Measurements from ENCODE around the gene STIM1. TPM values are rescaled to one million over a fixed set of nuclear protein-coding genes. Genes with fewer than 3 reads are reported as not detected.
"Not testable (repeated sequence)": the region's sequence is repeated elsewhere in the genome, so short reads cannot be mapped to it uniquely, and the experiment has no call there.

STIM1 gene
- total RNA-seq, 2 donors from 2014 or later: 115 to 125 TPM

DNA sequence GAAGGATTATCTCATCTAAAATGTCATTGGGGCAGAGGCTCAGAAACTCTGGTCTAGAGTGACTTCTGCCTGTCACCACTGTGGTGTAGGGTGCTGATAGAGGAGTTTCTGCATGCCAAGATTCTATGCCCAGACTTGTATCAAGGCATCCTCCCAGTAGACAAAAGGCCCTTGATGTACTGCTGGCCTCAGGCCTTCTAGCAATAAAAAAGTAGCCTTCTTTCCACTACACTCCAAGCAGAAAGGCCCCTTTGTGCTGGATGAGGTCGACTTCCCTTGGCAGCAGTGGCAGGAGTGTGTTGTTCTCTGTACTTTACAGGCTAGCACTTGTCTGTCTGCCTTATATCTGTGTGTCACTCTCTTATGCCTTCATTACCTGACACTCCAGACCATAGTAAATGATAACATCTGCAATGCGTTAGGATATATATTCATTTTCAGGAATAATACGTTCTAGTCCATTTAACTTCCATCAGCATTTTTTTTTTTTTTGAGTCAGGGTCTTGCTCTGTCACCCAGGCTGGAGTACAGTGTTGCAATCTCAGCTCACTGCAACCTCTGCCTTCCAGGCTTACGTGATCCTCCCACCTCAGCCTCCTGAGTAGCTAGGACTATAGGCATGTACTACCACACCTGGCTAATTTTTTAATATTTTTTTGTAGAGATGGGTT lies 189.6 kb downstream of the STIM1 start:
- Mint-ChIP-seq H3K4me1 (peaks cover 34% of the 10 kb centered on the region), H3K27ac (no peak overlapping the region), H3K4me3 (no peak overlapping the region), H3K36me3 (ENCODE audit: low read depth) (peaks cover 3% of the 10 kb centered on the region), H3K27me3 (no peaks in the 10 kb centered on the region)
- no peaks in the 10 kb centered on the region for H3K9me3 ChIP-seq (ENCODE audit: control insufficient read depth, low read length, poor library complexity, severe bottlenecking)
- ATAC-seq (no peak), DNase-seq (no peak)

DNA sequence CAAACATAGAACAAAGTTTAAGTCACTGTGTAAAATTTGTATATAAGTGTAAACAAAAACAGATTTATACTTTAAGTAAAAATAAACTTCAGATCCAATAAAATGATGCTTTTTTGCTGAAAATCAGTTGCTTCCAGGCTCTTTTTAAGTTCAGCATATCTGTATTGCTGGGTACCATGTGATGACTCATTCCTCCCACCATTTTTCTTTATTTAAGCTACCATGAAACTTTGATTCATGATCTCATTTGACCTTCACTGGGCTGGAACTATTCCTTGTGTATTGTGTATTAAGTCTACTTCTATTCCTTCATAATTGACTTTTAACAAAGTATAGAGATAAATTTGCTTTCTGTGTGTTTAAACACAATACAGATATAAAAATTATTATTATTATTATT lies 192.9 kb downstream of the STIM1 start:
- H3K36me3 Mint-ChIP-seq (ENCODE audit: low read depth): peaks cover 6% of the 10 kb centered on the region
- no peak overlapping the region for H3K4me3 Mint-ChIP-seq
- ATAC-seq (no peak), DNase-seq (no peak)
- no peaks in the 10 kb centered on the region for H3K27me3 Mint-ChIP-seq
- no peaks in the 10 kb centered on the region for H3K9me3 ChIP-seq (ENCODE audit: control insufficient read depth, low read length, poor library complexity, severe bottlenecking)
- H3K27ac Mint-ChIP-seq: no peak overlapping the region
- peaks cover 17% of the 10 kb centered on the region for H3K4me1 Mint-ChIP-seq

GRCh38 chr11:4049006-4049405 lies 193.5 kb downstream of the STIM1 start:
- no peaks in the 10 kb centered on the region for H3K27me3 Mint-ChIP-seq
- H3K4me1 Mint-ChIP-seq: peaks cover 14% of the 10 kb centered on the region
- no peak for ATAC-seq
- H3K36me3 Mint-ChIP-seq (ENCODE audit: low read depth): peaks cover 6% of the 10 kb centered on the region
- DNase-seq: no peak
- no peak overlapping the region for H3K27ac Mint-ChIP-seq
- H3K4me3 Mint-ChIP-seq: no peak overlapping the region
- H3K9me3 ChIP-seq (ENCODE audit: control insufficient read depth, low read length, poor library complexity, severe bottlenecking): no peaks in the 10 kb centered on the region

- no peak for DNase-seq
- no peaks in the 10 kb centered on the region for H3K27me3 Mint-ChIP-seq
- no peaks in the 10 kb centered on the region for H3K9me3 ChIP-seq (ENCODE audit: control insufficient read depth, low read length, poor library complexity, severe bottlenecking)
- H3K36me3 Mint-ChIP-seq (ENCODE audit: low read depth): peaks cover 6% of the 10 kb centered on the region
- no peak for ATAC-seq
- peaks cover 15% of the 10 kb centered on the region for H3K4me1 Mint-ChIP-seq
- H3K4me3 Mint-ChIP-seq: no peak overlapping the region
- no peak overlapping the region for H3K27ac Mint-ChIP-seq
Measured at GRCh38 chr11:4050138-4050537, 194.7 kb downstream of the STIM1 start.

GRCh38 chr11:4053200-4053599 lies 197.7 kb downstream of the STIM1 start:
- ATAC-seq; H3K27me3 Mint-ChIP-seq; H3K27ac Mint-ChIP-seq; DNase-seq; H3K4me3 Mint-ChIP-seq; H3K36me3 Mint-ChIP-seq (ENCODE audit: low read depth); H3K9me3 ChIP-seq (ENCODE audit: control insufficient read depth, low read length, poor library complexity, severe bottlenecking): not testable (repeated sequence)
- H3K4me1 Mint-ChIP-seq: peaks cover 14% of the 10 kb centered on the region

GRCh38 chr11:4054643-4055042 lies 199.2 kb downstream of the STIM1 start:
- Mint-ChIP-seq H3K27me3 (no peaks in the 10 kb centered on the region), H3K4me3 (no peak overlapping the region), H3K27ac (no peak overlapping the region), H3K36me3 (ENCODE audit: low read depth) (peaks cover 9% of the 10 kb centered on the region), H3K4me1 (peaks cover 19% of the 10 kb centered on the region)
- ATAC-seq (no peak), DNase-seq (no peak)
- no peaks in the 10 kb centered on the region for H3K9me3 ChIP-seq (ENCODE audit: control insufficient read depth, low read length, poor library complexity, severe bottlenecking)

GRCh38 chr11:4059424-4059823 lies 204.0 kb downstream of the STIM1 start:
- H3K9me3 ChIP-seq (ENCODE audit: control insufficient read depth, low read length, poor library complexity, severe bottlenecking): no peaks in the 10 kb centered on the region
- ATAC-seq (no peak), DNase-seq (no peak)
- peaks cover 7% of the 10 kb centered on the region for H3K36me3 Mint-ChIP-seq (ENCODE audit: low read depth)
- H3K27ac Mint-ChIP-seq: peak overlapping the region; percentile 69
- peaks cover 23% of the 10 kb centered on the region for H3K4me1 Mint-ChIP-seq
- no peaks in the 10 kb centered on the region for H3K27me3 Mint-ChIP-seq
- no peak overlapping the region for H3K4me3 Mint-ChIP-seq

- DNase-seq (no peak), ATAC-seq (no peak)
- Mint-ChIP-seq H3K4me1 (peaks cover 24% of the 10 kb centered on the region), H3K27me3 (no peaks in the 10 kb centered on the region), H3K27ac (peak overlapping the region; percentile 69), H3K4me3 (no peak overlapping the region), H3K36me3 (ENCODE audit: low read depth) (peaks cover 7% of the 10 kb centered on the region)
- H3K9me3 ChIP-seq (ENCODE audit: control insufficient read depth, low read length, poor library complexity, severe bottlenecking): no peaks in the 10 kb centered on the region
Measured at GRCh38 chr11:4060182-4060923, 204.9 kb downstream of the STIM1 start.

DNA sequence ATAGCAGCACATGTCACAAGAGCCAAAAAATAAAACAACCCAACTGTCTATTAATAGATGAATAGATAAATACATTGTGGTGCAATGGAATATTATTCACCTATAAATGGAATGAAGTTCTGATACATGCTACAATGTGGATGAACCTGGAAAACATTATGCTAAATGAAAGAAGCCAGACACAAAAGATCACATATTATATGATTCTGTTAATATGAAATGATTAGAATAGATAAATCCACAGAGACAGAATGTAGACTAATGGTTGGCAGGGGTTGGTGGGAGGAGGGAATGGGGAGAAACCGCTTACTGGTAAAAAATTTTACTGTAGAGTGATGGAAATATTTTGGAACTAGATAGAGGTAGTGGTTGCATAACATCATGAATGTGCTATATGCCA lies 206.2 kb downstream of the STIM1 start:
- no peaks in the 10 kb centered on the region for H3K9me3 ChIP-seq (ENCODE audit: control insufficient read depth, low read length, poor library complexity, severe bottlenecking)
- H3K4me1 Mint-ChIP-seq: peaks cover 36% of the 10 kb centered on the region
- peak overlapping the region; percentile 56 for H3K27ac Mint-ChIP-seq
- H3K27me3 Mint-ChIP-seq: no peaks in the 10 kb centered on the region
- ATAC-seq (no peak), DNase-seq (no peak)
- no peak overlapping the region for H3K4me3 Mint-ChIP-seq
- H3K36me3 Mint-ChIP-seq (ENCODE audit: low read depth): peaks cover 4% of the 10 kb centered on the region

- Mint-ChIP-seq H3K4me1 (peaks cover 46% of the 10 kb centered on the region), H3K27me3 (no peaks in the 10 kb centered on the region), H3K4me3 (no peak overlapping the region), H3K36me3 (ENCODE audit: low read depth) (peaks cover 4% of the 10 kb centered on the region), H3K27ac (peak overlapping the region; percentile 67)
- H3K9me3 ChIP-seq (ENCODE audit: control insufficient read depth, low read length, poor library complexity, severe bottlenecking): no peaks in the 10 kb centered on the region
- ATAC-seq: no peak
- no peak for DNase-seq
Measured at GRCh38 chr11:4063348-4063747, 207.9 kb downstream of the STIM1 start.

DNA sequence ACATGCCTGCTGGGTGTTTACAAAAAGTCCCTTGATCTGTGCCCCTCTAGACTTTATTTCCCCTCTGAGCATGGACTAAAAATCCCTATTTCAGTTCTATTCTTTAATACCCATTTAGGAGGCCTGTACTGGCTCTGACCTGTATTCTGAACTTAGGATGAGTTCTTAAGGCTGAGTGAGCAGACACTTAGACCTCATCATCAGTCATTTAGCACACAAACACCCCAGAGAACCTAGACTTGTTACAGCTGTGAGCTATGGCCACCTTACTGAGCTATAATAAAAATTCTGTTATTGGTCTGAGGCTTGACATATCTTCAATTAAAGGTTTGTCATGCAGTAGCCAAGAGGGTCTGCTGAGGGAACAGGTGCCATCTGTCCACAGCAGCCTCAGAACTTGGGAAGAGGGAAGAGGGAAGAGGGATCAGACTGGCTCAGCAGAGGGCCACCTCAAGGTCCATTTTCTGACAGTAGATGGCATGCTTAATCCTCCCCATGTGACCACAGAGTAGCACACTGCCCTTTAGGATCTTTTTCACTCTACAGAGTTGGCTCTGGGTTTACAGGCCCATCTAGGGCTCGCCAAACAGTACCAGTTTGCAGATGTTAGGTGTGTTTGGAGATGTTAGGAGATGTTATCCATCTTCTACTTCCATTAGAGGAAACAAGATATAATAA lies 209.0 kb downstream of the STIM1 start:
- DNase-seq (no peak), ATAC-seq (no peak)
- H3K27me3 Mint-ChIP-seq: no peaks in the 10 kb centered on the region
- no peak overlapping the region for H3K4me3 Mint-ChIP-seq
- H3K4me1 Mint-ChIP-seq: peaks cover 50% of the 10 kb centered on the region
- no peaks in the 10 kb centered on the region for H3K9me3 ChIP-seq (ENCODE audit: control insufficient read depth, low read length, poor library complexity, severe bottlenecking)
- H3K27ac Mint-ChIP-seq: peak overlapping the region; percentile 94
- no peaks in the 10 kb centered on the region for H3K36me3 Mint-ChIP-seq (ENCODE audit: low read depth)

GRCh38 chr11:4065086-4065485 lies 209.6 kb downstream of the STIM1 start:
- H3K9me3 ChIP-seq (ENCODE audit: control insufficient read depth, low read length, poor library complexity, severe bottlenecking): no peaks in the 10 kb centered on the region
- DNase-seq: no peak
- H3K4me1 Mint-ChIP-seq: peaks cover 55% of the 10 kb centered on the region
- H3K36me3 Mint-ChIP-seq (ENCODE audit: low read depth): no peaks in the 10 kb centered on the region
- no peaks in the 10 kb centered on the region for H3K27me3 Mint-ChIP-seq
- peak; percentile 78 for ATAC-seq
- peak overlapping the region; percentile 94 for H3K27ac Mint-ChIP-seq
- no peak overlapping the region for H3K4me3 Mint-ChIP-seq

- no peak for ATAC-seq
- Mint-ChIP-seq H3K4me1 (peaks cover 60% of the 10 kb centered on the region), H3K36me3 (ENCODE audit: low read depth) (peaks cover 5% of the 10 kb centered on the region), H3K4me3 (peak overlapping the region; percentile 55), H3K27ac (peak overlapping the region; percentile 94), H3K27me3 (no peaks in the 10 kb centered on the region)
- H3K9me3 ChIP-seq (ENCODE audit: control insufficient read depth, low read length, poor library complexity, severe bottlenecking): no peaks in the 10 kb centered on the region
- no peak for DNase-seq
Measured at GRCh38 chr11:4065601-4066377, 210.3 kb downstream of the STIM1 start.
